Activated CD8-positive, alpha-beta T cell treated with anti-CD3 and anti-CD28 coated beads for 36 hours (primary cell): Measurements from ENCODE around the gene CABP2. TPM values are rescaled to one million over a fixed set of nuclear protein-coding genes. Genes with fewer than 3 reads are reported as not detected.
"Not testable (repeated sequence)": the region's sequence is repeated elsewhere in the genome, so short reads cannot be mapped to it uniquely, and the experiment has no call there.

ENCODE experiments used
- ATAC-seq: fragments of 200-7000 bp; cut with Tn5 transposase; one replicate; pipeline ENCODE4 v1.10.0; 2021; ENCODE audit warnings: mild to moderate bottlenecking, moderate library complexity
- CTCF ChIA-PET: fragments of 350-600 bp; sonication (Branson Sonifier 250); formaldehyde crosslinking; loops from one replicate; lab custom pipeline; 2021; ENCODE audit warnings: antibody characterized with exemption; lab: Charles Lee
- POLR2A ChIA-PET: fragments of 350-600 bp; sonication (Branson Sonifier 250); formaldehyde crosslinking; loops from one replicate; lab custom pipeline; 2021; ENCODE audit warnings: antibody characterized with exemption; lab: Charles Lee
- DNase-seq: peaks from one replicate; pipeline ENCODE4 v3.0.0-alpha.2; 2020
- H3K27ac Mint-ChIP-seq: one replicate; pipeline ENCODE4 v1.8.0; 2021; ENCODE audit warnings: mild to moderate bottlenecking, mixed read lengths
- H3K27me3 Mint-ChIP-seq: one replicate; pipeline ENCODE4 v1.8.0; 2021; ENCODE audit warnings: mixed read lengths
- H3K36me3 Mint-ChIP-seq: one replicate; pipeline ENCODE4 v1.8.0; 2021; ENCODE audit warnings: low read depth, mixed read lengths
- H3K4me1 Mint-ChIP-seq: one replicate; pipeline ENCODE4 v1.8.0; 2021; ENCODE audit warnings: low read depth, mixed read lengths
- H3K4me3 Mint-ChIP-seq: one replicate; pipeline ENCODE4 v1.8.0; 2021; ENCODE audit warnings: mild to moderate bottlenecking, moderate library complexity, mixed read lengths
- H3K9me3 Mint-ChIP-seq: one replicate; pipeline ENCODE4 v1.8.0; 2021; ENCODE audit warnings: mixed read lengths
- CTCF ChIP-seq: fragments of 200-600 bp; IDR thresholded peaks from one replicate; pipeline ENCODE4 v1.8.0; 2022; ENCODE audit warnings: antibody characterized with exemption, mild to moderate bottlenecking
- intact Hi-C: fragments of 100-400 bp; cut with micrococcal nuclease; formaldehyde crosslinking; loops from one replicate; pipeline ENCODE4 v1.10.0; 2022
- total RNA-seq, 2 experiments: library from RNA; stranded (reverse); gene quantifications; one replicate each; pipeline ENCODE4 v1.2.3, GENCODE V29; 2021

The CABP2 gene
- total RNA-seq, 2 experiments from 2014 or later, result not detected

- no peaks in the 10 kb centered on the region for H3K4me1 Mint-ChIP-seq
- no peak for ATAC-seq
- intact Hi-C loops, result no loop called here
- no peaks in the 10 kb centered on the region for H3K36me3 Mint-ChIP-seq
- no peak overlapping the region for H3K4me3 Mint-ChIP-seq
- H3K9me3 Mint-ChIP-seq, result no peaks in the 10 kb centered on the region
- ChIA-PET POLR2A (interaction anchor here (0.6 to 1.4 kb wide), 2 partner anchors 8 to 310 kb away, joined by 3 read pairs; no protein-coding TSS in a partner anchor), CTCF (no interaction called here)
- no peaks in the 10 kb centered on the region for H3K27me3 Mint-ChIP-seq
- TF ChIP-seq CTCF, result no peak
- DNase-seq, result no peak
- H3K27ac Mint-ChIP-seq, result no peak overlapping the region
Measured at GRCh38 chr11:67551127-67551526, 27.9 kb upstream of the CABP2 start.

GRCh38 chr11:67548555-67549110 lies 25.4 kb upstream of the CABP2 start:
- no peak overlapping the region for H3K27ac Mint-ChIP-seq
- no peaks in the 10 kb centered on the region for H3K36me3 Mint-ChIP-seq
- ChIA-PET CTCF (interaction anchor here (2.8 kb wide), 1 partner anchor 23 kb away, joined by 8 read pairs; no protein-coding TSS in a partner anchor), POLR2A (no interaction called here)
- intact Hi-C loops, result no loop called here
- no peak overlapping the region for H3K4me3 Mint-ChIP-seq
- no peak for ATAC-seq
- no peaks in the 10 kb centered on the region for H3K9me3 Mint-ChIP-seq
- no peaks in the 10 kb centered on the region for H3K27me3 Mint-ChIP-seq
- no peak for DNase-seq
- no peak for TF ChIP-seq CTCF
- H3K4me1 Mint-ChIP-seq, result no peaks in the 10 kb centered on the region

GRCh38 chr11:67548112-67548511 lies 24.9 kb upstream of the CABP2 start:
- H3K9me3 Mint-ChIP-seq, DNase-seq, H3K4me3 Mint-ChIP-seq, intact Hi-C loops, ATAC-seq, H3K36me3 Mint-ChIP-seq, H3K4me1 Mint-ChIP-seq, H3K27ac Mint-ChIP-seq, H3K27me3 Mint-ChIP-seq: not testable (repeated sequence)
- ChIA-PET POLR2A (interaction anchor here (0.6 kb wide), 1 partner anchor 15 kb away, joined by 3 read pairs; no protein-coding TSS in a partner anchor), CTCF (interaction anchor here (2.8 kb wide), 1 partner anchor 24 kb away, joined by 8 read pairs; no protein-coding TSS in a partner anchor)

- Mint-ChIP-seq H3K27me3 (no peaks in the 10 kb centered on the region), H3K27ac (no peak overlapping the region), H3K4me1 (no peaks in the 10 kb centered on the region), H3K36me3 (no peaks in the 10 kb centered on the region), H3K4me3 (no peak overlapping the region), H3K9me3 (no peaks in the 10 kb centered on the region)
- intact Hi-C loops, result no loop called here
- TF ChIP-seq CTCF, result no peak
- ChIA-PET CTCF (interaction anchor here (1.9 kb wide), 1 partner anchor 9 kb away, joined by 7 read pairs; no protein-coding TSS in a partner anchor), POLR2A (interaction anchor here (1.0 kb wide), 1 partner anchor 24 kb away, joined by 3 read pairs; no protein-coding TSS in a partner anchor)
- no peak for ATAC-seq
- DNase-seq, result no peak
Measured at GRCh38 chr11:67545280-67545679, 22.0 kb upstream of the CABP2 start.

GRCh38 chr11:67544616-67545242 lies 21.5 kb upstream of the CABP2 start:
- ChIA-PET POLR2A (interaction anchor here (0.6 to 1.0 kb wide), 2 partner anchors 25 to 202 kb away, joined by 3 read pairs; no protein-coding TSS in a partner anchor), CTCF (interaction anchor here (1.9 kb wide), 1 partner anchor 8 kb away, joined by 7 read pairs; no protein-coding TSS in a partner anchor)
- H3K4me1 Mint-ChIP-seq, result no peaks in the 10 kb centered on the region
- H3K36me3 Mint-ChIP-seq, result no peaks in the 10 kb centered on the region
- no peak overlapping the region for H3K4me3 Mint-ChIP-seq
- ATAC-seq, result no peak
- H3K9me3 Mint-ChIP-seq, result no peaks in the 10 kb centered on the region
- H3K27me3 Mint-ChIP-seq, result no peaks in the 10 kb centered on the region
- no peak for DNase-seq
- H3K27ac Mint-ChIP-seq, result no peak overlapping the region
- no peak for TF ChIP-seq CTCF
- intact Hi-C loops, result no loop called here
